ENCODE measurements around the gene RIC3. TPM values are rescaled to one million over a fixed set of nuclear protein-coding genes. Genes with fewer than 3 reads are reported as not detected.

Gene RIC3
- total RNA-seq, 1 donor from 2014 or later: 2.4 TPM

DNA sequence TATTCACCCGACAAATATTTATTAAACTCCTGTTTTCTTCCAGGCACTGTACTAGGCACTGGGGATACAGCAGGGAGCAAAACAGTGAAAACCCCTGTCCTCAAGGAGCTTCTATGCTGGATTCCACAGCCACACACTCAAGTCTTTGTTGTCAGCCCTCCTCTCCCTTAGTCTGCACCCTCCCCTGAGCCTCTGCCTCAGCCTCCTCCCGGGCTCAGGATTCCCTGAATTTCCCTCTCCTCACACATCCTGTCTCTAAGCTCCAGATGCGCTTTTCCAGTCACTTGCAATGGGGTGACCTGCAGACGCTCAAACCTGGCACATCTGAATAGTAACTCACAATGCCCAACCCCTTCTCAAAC lies 101.3 kb downstream of the RIC3 start:
- no peak for DNase-seq (ENCODE audit: low read depth)

DNA sequence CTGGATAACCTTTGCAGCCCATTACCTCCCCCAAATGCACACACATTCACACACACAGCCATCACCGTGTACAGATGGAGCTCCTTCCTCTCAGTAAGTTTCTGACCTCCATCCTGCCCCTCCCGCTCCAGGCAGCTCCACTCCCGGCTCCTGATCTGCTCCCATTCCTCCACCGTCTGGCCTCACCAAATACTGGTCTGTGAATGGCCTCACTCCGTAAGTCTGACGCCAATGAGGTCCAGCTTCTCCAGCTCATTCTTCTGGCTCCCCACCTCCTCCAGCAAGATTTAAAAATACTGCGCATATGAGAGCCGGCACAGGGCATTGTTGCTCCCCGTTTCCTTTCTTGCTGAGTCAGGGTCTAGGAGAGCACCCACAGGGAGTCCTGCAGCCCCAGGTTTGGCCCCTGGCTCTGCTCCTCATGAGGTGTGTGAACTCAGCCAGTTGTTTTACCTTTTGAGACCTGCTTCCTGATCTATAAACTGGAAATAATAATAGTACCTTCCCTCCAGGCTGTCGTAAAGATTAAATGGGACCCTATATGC lies 101.8 kb downstream of the RIC3 start:
- no peak for DNase-seq (ENCODE audit: low read depth)

DNA sequence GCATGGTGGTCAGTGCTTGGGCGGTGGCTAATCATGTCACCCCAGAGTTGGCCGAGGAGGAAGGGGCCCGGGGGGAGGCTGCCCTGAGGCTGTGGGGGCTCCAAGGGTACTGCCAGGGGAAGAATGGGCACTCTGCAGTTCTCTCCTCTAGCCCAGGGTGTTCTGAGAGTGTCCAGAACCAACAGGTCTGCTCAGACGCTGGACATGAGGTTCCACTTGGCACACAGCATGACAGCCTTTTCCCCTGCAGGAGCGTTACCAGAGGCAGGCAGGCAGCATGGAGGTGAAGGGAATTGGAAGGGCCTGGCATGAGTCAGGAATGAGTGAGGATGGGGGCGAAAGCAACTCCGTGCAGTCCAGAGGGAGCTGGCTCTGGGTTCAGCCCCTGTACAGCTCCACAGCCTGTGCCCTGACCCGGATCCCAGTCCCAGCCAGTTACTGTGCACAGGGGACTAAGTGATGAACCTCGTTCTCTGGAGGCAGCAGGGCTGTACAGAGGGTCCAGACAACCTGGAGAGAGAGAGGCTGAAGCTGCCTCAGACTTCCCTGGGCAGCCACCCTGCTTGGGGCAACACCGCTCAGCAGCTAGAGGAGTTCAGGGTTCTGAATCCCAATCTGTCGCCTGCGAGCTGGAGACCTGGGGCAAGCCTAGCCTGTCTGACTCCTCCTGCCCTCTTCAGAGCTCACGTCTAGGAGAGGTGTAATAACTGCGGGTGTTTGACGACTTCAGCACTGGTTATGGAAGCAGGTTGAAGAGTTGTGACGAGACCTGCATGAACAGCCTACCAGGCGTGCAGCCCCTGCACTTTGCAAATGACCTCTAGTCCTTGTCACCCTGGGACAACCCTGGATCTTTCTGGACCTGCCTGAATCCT lies 102.6 kb downstream of the RIC3 start:
- DNase-seq (ENCODE audit: low read depth): no peak

DNA sequence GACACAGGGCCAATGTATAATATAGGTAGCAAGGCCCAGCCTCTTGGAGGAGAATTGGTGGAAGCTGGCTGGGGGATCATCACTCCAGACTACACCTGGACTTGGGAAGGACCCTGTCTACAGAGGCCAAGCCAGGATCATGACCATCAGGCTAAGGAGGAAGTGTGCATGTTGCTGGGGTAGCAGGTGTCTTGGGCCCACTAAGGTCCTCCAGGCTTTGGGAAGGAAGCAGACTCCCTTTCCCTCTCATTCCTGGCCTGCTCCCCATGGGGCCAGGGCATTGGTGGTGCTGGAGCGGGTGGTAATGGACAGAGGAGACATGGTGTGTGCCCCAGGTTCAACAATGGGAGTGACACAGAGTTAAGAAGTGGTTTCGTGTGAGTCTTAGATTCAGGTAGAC lies 103.8 kb downstream of the RIC3 start:
- no peak for DNase-seq (ENCODE audit: low read depth)

DNA sequence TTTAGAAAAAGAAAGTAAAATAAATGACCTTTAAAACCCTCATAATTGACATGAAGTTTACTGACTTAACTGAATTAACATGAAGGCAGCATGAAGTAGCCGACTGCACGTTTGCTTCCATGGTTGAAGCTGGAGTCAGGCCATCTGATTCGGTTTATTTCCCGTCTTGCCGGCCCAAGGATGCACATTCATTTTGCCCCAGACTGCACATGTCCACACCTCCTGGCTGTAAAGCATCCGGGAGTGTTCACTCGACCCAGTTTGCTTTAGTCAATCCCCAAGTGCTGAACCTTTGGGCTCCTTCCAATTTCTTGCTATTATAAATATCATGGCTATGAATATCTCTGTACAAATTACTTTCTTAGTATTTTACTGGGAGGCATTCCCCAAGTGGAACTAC lies 105.5 kb downstream of the RIC3 start:
- DNase-seq (ENCODE audit: low read depth): no peak

DNA sequence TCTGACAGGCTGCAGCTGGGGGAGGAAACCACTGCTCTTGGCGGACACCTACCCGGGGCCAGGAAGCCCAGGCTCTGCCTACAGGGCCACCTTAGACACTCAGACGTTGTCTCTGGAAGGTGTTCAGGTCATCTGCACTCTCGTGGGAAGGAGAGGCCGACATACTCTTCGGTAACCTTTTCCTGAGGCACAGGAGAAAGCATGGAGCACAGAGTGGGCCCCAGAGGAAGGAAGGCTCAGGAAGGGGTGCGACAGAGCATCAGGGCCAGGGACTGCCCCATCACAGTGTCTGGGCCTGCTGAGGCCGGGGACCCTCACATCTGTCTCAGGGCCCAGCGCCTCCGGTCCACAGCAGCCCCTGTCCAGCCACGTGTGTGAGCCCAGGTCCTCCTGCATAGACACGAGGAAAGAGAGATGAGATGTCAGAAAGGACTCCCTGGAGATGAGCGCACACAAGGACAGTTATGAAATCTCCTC lies 106.0 kb downstream of the RIC3 start:
- no peak for DNase-seq (ENCODE audit: low read depth)

DNA sequence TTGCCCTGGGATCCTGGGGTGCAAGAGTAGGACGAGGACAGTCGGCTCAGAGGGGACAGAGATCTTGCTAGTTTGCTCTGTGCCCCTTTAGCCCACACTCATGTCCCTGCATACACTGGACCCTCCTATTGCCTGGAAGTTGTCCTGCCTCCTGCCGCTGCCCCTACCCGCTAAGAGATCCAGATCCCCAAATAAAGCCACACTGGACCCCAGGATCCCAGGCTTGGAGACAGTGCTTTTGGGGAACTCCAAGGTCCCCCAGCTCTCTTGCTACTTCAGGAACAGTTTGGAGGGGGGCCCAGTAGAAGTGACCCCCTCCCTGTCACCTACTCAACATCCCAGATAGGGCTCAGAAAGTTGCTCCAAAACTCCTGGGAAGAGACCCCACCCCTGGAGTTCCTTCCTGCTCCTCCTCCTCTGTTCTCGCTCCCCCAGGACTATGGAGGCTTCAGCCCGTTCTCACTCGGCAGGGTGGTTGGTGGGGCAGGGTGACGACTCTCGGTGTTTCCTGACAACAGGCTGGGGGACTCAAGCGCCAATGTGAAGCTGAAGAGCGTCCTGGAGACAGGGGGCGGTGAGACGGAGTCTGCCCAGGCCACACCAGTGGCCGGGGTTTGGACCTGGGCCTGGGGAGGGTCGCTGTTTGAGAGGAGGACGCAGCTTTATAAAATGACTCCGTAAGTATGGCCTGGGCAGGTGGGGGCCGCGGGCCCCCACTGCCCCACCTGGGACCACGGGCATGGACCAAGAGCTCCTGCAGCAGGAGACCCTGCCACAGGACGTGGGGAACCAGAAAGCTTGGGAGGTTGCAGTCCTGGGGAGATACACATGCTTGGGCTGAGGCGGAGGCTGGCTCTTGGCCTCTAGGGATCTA lies 107.0 kb downstream of the RIC3 start:
- DNase-seq (ENCODE audit: low read depth): no peak

DNA sequence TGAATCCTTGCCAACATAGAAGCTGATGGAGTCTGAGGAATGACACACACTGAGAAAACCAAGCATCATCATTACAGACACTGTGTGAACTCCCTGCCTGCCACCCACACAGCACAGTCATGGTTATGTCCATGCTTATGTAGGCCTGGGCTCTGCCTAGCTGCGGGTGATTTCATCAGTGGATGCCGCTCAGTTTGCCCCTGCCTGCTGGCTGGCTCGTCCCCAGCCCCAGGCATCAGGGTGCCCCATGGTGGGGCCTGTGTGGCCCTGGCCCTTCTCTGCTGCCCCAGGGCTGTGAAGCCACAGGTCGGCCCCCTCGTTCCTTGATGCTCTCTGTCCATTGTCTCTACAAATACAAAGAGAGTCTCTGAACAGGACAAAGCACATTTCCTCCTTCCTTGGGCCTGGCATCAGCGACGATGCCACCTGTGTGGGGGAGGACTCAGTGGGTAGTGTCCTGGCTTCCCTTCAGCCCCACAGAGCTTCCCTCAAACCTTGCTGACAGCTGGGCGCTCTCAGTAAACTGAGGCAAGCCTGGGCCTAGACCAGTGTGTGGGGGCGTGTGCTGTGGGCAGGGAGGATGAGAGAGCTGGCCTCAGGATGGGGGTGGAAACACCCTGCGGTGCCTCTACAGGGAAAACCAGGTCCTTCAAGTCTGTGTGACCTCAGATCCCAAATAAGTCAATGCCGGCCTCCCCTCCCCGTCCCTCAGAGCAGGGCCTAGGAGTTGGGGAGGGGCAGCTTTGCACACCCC lies 107.8 kb downstream of the RIC3 start:
- peak; percentile 34 for DNase-seq (ENCODE audit: low read depth)

DNA sequence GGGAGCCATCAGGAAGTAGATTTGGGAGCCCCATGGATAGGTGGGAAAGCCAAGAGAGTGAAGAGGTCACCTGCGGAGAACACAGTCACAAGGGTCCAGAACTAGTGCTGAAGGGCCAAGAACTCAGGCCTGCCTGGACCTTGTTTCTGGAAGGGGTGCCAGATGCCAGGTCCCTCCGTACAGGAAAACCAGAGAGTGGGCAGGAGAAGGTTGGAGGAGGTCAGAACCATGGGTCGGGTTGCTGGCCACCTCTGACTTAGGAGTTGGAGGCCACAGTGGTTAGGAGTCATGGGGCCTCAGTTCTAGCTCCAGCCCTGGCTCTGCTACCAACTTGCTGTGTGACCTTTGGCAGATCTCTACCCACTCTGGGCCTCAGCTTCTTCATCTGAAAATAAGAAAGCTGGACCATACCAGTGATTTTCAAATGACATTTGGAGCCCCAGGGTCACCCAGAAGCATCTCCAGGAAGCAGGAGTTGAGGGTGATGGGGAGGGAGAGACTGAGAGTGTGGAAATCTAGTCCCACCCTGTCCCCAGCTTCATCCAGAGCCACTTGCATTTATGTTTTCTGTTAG lies 108.6 kb downstream of the RIC3 start:
- no peak for DNase-seq (ENCODE audit: low read depth)

DNA sequence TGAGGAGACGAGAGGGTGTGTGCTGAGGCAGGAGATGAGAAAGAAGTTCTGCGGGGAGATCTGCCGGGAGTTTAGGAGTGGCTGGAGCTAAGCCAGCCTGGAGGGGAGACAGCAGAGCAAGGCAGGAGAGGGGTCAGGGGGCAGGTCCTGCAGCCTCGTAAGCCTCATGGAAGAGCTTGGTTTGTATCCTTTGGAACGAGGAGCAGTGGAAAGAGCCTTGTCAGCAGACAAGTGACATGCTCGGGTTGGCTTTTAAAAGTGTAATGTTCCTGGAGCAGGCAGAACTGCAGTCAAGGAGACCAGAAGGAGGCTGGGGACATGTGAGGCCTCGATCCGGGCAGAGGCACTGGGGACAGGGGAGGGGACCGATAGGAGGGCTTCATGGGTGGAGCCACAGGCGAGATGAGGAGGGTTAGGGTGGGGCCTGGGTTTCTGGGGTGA lies 109.2 kb downstream of the RIC3 start:
- no peak for DNase-seq (ENCODE audit: low read depth)

DNA sequence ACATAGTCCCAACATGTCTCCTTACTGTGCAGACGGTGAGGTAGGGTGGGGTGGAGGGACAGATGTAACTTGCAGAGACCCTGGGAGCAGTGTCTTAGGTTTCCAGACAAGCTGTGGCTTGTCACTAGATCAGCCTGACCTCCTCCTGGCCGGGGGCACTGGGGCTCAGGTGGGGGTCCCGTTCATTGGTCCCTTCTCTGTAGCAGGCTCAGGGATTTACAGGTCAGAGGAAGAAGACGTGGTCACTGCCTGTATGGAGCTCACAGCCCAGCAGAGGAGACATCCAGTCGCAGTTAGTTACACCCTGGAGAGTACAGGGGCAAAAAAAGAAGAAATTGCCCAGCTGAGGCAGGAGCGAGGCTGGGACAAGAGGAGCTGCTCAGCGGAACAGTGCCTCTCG lies 109.8 kb downstream of the RIC3 start:
- DNase-seq (ENCODE audit: low read depth): no peak

DNA sequence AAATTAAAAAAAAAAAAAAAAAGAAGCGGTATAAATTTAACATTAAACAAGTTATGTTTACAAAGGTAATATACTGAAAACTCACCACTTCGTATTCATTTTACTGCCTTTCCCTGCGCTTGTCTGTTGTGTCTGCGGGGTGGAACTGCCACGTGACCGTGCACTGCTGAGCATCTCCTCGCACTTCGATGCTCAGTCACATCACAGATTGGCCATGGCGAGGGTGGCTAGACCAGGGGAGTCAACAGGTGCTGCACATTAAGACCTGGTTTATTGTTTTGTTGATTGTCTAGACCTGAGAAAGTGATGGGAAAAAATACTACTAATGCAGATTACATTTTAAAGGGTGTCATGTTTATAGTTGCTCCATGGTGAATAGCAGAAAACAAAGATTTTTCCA lies 110.6 kb downstream of the RIC3 start:
- no peak for DNase-seq (ENCODE audit: low read depth)

DNA sequence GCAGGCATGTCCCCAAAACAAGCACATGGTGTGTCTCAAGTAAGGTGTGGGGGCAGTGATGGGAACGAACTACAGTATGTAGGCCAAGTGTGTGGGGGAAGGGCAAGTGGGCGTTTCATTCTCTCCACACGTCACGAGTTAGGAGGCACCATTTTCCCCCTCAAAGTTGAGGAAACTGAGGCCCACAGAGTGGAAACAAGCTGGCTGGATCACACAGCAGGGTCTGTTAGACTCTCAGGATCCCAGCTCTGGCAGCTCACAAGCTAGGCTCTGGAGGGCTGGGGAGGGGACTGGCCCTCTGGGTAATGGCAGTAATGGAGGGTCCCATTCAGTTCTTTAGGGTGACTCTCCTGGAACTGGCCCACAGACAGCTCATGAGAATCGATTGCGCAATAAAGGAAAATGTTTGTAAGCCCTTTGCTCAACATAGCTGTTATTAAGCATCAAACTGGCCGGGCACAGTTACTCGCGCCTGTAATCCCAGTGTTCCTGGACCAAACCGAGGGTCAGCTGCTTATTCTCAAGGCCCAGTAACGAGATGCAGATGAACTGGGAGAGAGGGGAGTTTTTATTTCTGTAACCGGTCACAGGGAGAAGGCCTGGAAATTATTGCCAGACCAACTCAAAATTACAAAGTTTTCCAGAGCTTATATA lies 111.9 kb downstream of the RIC3 start:
- DNase-seq (ENCODE audit: low read depth): peak; percentile 73

Other genes starting within 250 kb of the RIC3 start
- gene OR10A6, start 237.8 kb downstream of the RIC3 start, total RNA-seq: not detected in 2 replicates
- 0.10 TPM in 1 of 2 replicates, not detected in the other for gene OR10A3, start 227.3 kb downstream of the RIC3 start, total RNA-seq
- gene NLRP10, start 203.6 kb downstream of the RIC3 start, total RNA-seq: 0.40 and 0.69 TPM in 2 replicates
- 114 and 264 TPM in 2 replicates for gene EIF3F, start 181.7 kb downstream of the RIC3 start, total RNA-seq
- gene TUB, start 87.8 kb downstream of the RIC3 start, total RNA-seq: under 0.01 and 0.55 TPM in 2 replicates
- 0.40 TPM in 1 of 2 replicates, not detected in the other for gene LMO1, start 94.9 kb upstream of the RIC3 start, total RNA-seq